K562 (cell line): ENCODE measurements around the gene SLC5A6. TPM values are rescaled to one million over a fixed set of nuclear protein-coding genes. Genes with fewer than 3 reads are reported as not detected.

Experiments
- ATF1 ChIP-seq, 2 experiments: fragments of 450-650 bp in 1 of 2; IDR thresholded peaks; 2 replicates each; pipeline ENCODE4 v1.6.1; 2016; ENCODE audit warnings: missing compliant biosample characterization in 1 of 2, missing genetic modification characterization in 1 of 2
- CEBPG ChIP-seq, 3 experiments: fragments of 200-800 bp in 1 of 3; sonication (Bioruptor generic) in 1 of 3; sonication (generic) in 1 of 3; formaldehyde crosslinking in 1 of 3; IDR thresholded peaks in 2 of 3; conservative IDR thresholded peaks in 1 of 3; 2 replicates each; pipeline versions ENCODE4 v1.6.1 to v1.8.0; 2016 to 2022; ENCODE audit warnings: missing compliant biosample characterization in 2 of 3, missing genetic modification characterization in 2 of 3, mild to moderate bottlenecking in 1 of 3, missing genetic modification reagents in 1 of 3
- DLX4 ChIP-seq: fragments of 250-450 bp; sonication (Bioruptor Pico); IDR thresholded peaks from 2 replicates; pipeline ENCODE4 v1.6.1; 2021; ENCODE audit warnings: mild to moderate bottlenecking
- FOXA3 ChIP-seq, 2 experiments: fragments of 450-650 bp in 1 of 2; sonication (generic) in 1 of 2; formaldehyde crosslinking; IDR thresholded peaks in 1 of 2; conservative IDR thresholded peaks in 1 of 2; 2 replicates each; pipeline versions ENCODE4 v1.4.0 to v1.8.0; 2020 to 2022; ENCODE audit warnings: mild to moderate bottlenecking in 2 of 2, missing genetic modification reagents in 1 of 2
- MNT ChIP-seq, 2 experiments: fragments of 450-650 bp; conservative IDR thresholded peaks; 2 replicates each; pipeline ENCODE4 v1.6.1; 2017; ENCODE audit warnings: mild to moderate bottlenecking in 2 of 2, moderate library complexity in 2 of 2
- NCOA2 ChIP-seq, 2 experiments: fragments of 450-650 bp; IDR thresholded peaks; 2 replicates each; pipeline ENCODE4 v1.6.1; 2018; ENCODE audit warnings: mild to moderate bottlenecking in 2 of 2, moderate library complexity in 1 of 2; ENCODE audit not compliant: partially characterized antibody in 2 of 2
- PRPF4 ChIP-seq: fragments of 200-400 bp; formaldehyde crosslinking; IDR thresholded peaks from one replicate; pipeline ENCODE4 v1.6.1; 2017; ENCODE audit warnings: low read length, low read depth, mild to moderate bottlenecking; ENCODE audit not compliant: insufficient read depth, poor library complexity, severe bottlenecking
- RAD21 ChIP-seq, 2 experiments: fragments of 250-450 bp in 1 of 2; fragments of 450-650 bp in 1 of 2; sonication (Bioruptor Pico) in 1 of 2; formaldehyde crosslinking in 1 of 2; IDR thresholded peaks in 1 of 2; conservative IDR thresholded peaks in 1 of 2; 2 replicates each; pipeline versions ENCODE4 v1.4.0 to v1.8.0; 2020 to 2022; ENCODE audit warnings: mild to moderate bottlenecking in 2 of 2, moderate library complexity in 1 of 2
- RBM22 ChIP-seq: fragments of 200-400 bp; formaldehyde crosslinking; IDR thresholded peaks from 2 replicates; pipeline ENCODE4 v1.6.1; 2018; ENCODE audit warnings: low read length, low read depth; ENCODE audit not compliant: poor library complexity, severe bottlenecking
- REST ChIP-seq, 2 experiments: fragments of 450-650 bp; formaldehyde crosslinking in 1 of 2; IDR thresholded peaks; 2 replicates each; pipeline versions ENCODE4 v1.4.0 to v1.6.1; 2014 to 2020; ENCODE audit warnings: mild to moderate bottlenecking in 2 of 2, borderline replicate concordance in 1 of 2, low read depth in 1 of 2
- TCFL5 ChIP-seq: fragments of 250-450 bp; sonication (Bioruptor Pico); conservative IDR thresholded peaks from 2 replicates; pipeline ENCODE4 v1.6.1; 2021; ENCODE audit warnings: mild to moderate bottlenecking, moderate library complexity, matching md5 sums
- TEAD4 ChIP-seq, 2 experiments: sonication (generic) in 1 of 2; formaldehyde crosslinking in 1 of 2; IDR thresholded peaks; 2 replicates each; pipeline versions ENCODE4 v1.6.1 to v1.8.0; 2012 to 2022; ENCODE audit warnings: borderline replicate concordance in 1 of 2, inconsistent platforms in 1 of 2, low read length in 1 of 2, mild to moderate bottlenecking in 1 of 2, missing genetic modification reagents in 1 of 2
- polyA plus RNA-seq, 8 experiments: library from polyadenylated mRNA; depleted of rRNA in 4 of 8; stranded (reverse) in 5 of 8; unstranded in 3 of 8; fragments of >200 nt; fragmentation: Nextera tagmentation in 2 of 8; fragmentation: Illumina TruSeq in 1 of 8; extraction: Ambion mirVana in 2 of 8; extraction: Trizol in 1 of 8; gene quantifications; 2 replicates each; pipeline versions ENCODE4 v1.2.1 to v1.2.3, GENCODE V29; 2011 to 2014; ENCODE audit warnings: inconsistent platforms in 1 of 8, missing spikeins in 1 of 8
- total RNA-seq, 7 experiments: library from RNA; depleted of rRNA in 6 of 7; stranded (reverse); fragments of >200 nt in 6 of 7; fragmentation: Illumina TruSeq in 2 of 7; extraction: Trizol in 2 of 7; gene quantifications; 2 replicates each; pipeline versions ENCODE4 v1.2.1 to v1.2.3, GENCODE V29; 2011 to 2021; ENCODE audit warnings: low replicate concordance in 1 of 7

The SLC5A6 gene
- total and polyA plus RNA-seq, 9 of the 15 experiments (the other 6 are each of a cell fraction or from before 2014, with no cell fraction given), result 32.6 to 137 (median 107) TPM

DNA sequence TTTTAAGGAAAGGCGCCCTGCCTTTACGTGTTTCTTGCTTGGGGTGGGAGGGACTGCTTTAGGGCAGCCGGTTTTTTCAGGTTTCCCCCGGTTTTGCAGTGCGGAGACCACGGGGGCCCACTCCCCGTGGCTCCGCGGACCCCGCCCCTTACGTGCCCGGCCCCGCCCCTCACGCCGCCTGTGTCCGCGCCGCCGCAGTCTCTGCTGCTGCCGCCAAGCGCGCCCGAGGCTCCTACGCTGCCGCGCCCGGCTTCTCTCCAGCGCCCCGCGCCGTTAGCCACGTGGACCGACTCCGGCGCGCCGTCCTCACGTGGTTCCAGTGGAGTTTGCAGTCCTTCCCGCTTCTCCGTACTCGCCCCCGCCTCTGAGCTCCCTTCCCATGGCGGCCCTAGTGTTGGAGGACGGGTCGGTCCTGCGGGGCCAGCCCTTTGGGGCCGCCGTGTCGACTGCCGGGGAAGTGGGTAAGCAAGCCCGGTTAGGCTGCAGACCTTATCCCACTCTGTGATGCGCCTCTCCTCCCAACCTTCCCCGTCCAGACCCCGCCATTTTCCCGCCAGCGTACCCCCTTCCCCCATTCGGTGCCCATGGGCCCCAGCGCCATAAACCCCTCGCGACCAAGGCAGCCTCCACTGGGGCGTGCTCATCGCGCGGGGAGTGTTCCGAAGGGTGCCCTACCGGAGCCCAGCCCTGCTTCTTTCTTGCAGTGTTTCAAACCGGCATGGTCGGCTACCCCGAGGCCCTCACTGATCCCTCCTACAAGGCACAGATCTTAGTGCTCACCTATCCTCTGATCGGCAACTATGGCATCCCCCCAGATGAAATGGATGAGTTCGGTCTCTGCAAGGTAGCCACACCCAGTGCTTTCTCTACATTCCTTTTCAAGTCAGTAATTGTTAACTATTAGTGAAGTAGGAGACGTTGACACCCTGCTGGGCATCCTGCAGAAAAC lies 5.4 kb upstream of the SLC5A6 start, which contains the start of gene CAD (continued):
- TF ChIP-seq REST (IDR thresholded peaks at IDR 0.05; ENCODE audit: borderline replicate concordance), result peak; percentile 96
- 0 out of 2 replicates have a peak, but pooled peaks have one; percentile 40 for TF ChIP-seq REST (CRISPR knock-in tag; IDR thresholded peaks at IDR 0.05; ENCODE audit: low read depth)
- TF ChIP-seq RAD21 (CRISPR knock-in tag; conservative IDR thresholded peaks at IDR 0.05 in 1 of 2, IDR thresholded peaks at IDR 0.05 in 1 of 2), result no peak
- no peak for TF ChIP-seq PRPF4
- TF ChIP-seq TEAD4 (IDR thresholded peaks at IDR 0.05; ENCODE audit: low read length), result peak; percentile 46; the same call in 1 of the 2 replicates
- TF ChIP-seq TEAD4 (CRISPR knock-in tag; IDR thresholded peaks at IDR 0.05; ENCODE audit: borderline replicate concordance), result no peak
- no peak for TF ChIP-seq DLX4 (CRISPR knock-in tag)
- TF ChIP-seq NCOA2 (IDR thresholded peaks at IDR 0.05; ENCODE audit: partially characterized antibody in 2 of 2), result no peak
- TF ChIP-seq ATF1 (CRISPR knock-in tag; IDR thresholded peaks at IDR 0.05), result no peak
- peak; percentile 71 for TF ChIP-seq ATF1 (tag; IDR thresholded peaks at IDR 0.05)
- TF ChIP-seq TCFL5 (CRISPR knock-in tag), result no peak
- TF ChIP-seq RBM22, result peak; percentile 89
- peak; percentile 98 to 100 for TF ChIP-seq MNT (conservative IDR thresholded peaks at IDR 0.05)
- TF ChIP-seq CEBPG (CRISPR knock-in tag; IDR thresholded peaks at IDR 0.05), result 0 out of 2 replicates have a peak, but pooled peaks have one; percentile 2
- TF ChIP-seq CEBPG (tag; conservative IDR thresholded peaks at IDR 0.05 in 1 of 2, IDR thresholded peaks at IDR 0.05 in 1 of 2), result no peak
- no peak for TF ChIP-seq FOXA3 (CRISPR knock-in tag; conservative IDR thresholded peaks at IDR 0.05 in 1 of 2, IDR thresholded peaks at IDR 0.05 in 1 of 2)
